HG03045 (cell line): ENCODE measurements around the gene CBX4.
A peak's percentile ranks its signal among the peaks of the same experiment; 100 is the strongest.

Source experiments
- ATAC-seq: cut with Tn5 transposase; IDR thresholded peaks from one replicate; pipeline ENCODE4 v1.9.1; 2021; ENCODE audit warnings: mild to moderate bottlenecking, moderate library complexity; ENCODE audit not compliant: unreplicated experiment

Gene CBX4

GRCh38 chr17:79842656-79843473 is 3.6 kb upstream of the CBX4 start:
- no peak for ATAC-seq

- ATAC-seq, result no peak
These were observed 3.0 kb upstream of the CBX4 start for GRCh38 chr17:79842136-79842655.

- ATAC-seq, result no peak
These were observed 2.3 kb upstream of the CBX4 start for GRCh38 chr17:79841369-79842135.

GRCh38 chr17:79840989-79841286 is 1.7 kb upstream of the CBX4 start:
- no peak for ATAC-seq

- no peak for ATAC-seq
These were observed 1.2 kb upstream of the CBX4 start for GRCh38 chr17:79840269-79840988.

GRCh38 chr17:79838522-79839274 is 542 bp downstream of the CBX4 start:
- peak; percentile 23 for ATAC-seq

- ATAC-seq, result no peak
These were observed 1.2 kb downstream of the CBX4 start for GRCh38 chr17:79837888-79838521.

- ATAC-seq, result no peak
These were observed 2.0 kb downstream of the CBX4 start for GRCh38 chr17:79836972-79837887.

GRCh38 chr17:79836510-79836971 is 2.7 kb downstream of the CBX4 start:
- ATAC-seq, result no peak

- no peak for ATAC-seq
These were observed 3.2 kb downstream of the CBX4 start for GRCh38 chr17:79835953-79836509.

GRCh38 chr17:79835470-79835899 is 3.8 kb downstream of the CBX4 start:
- ATAC-seq, result no peak

GRCh38 chr17:79834565-79835469 is 4.4 kb downstream of the CBX4 start:
- no peak for ATAC-seq

GRCh38 chr17:79833744-79834564 is 5.3 kb downstream of the CBX4 start:
- no peak for ATAC-seq

GRCh38 chr17:79833110-79833450 is 6.2 kb downstream of the CBX4 start:
- no peak for ATAC-seq

- ATAC-seq, result no peak
These were observed 6.8 kb downstream of the CBX4 start for GRCh38 chr17:79832218-79833109.
